ENCODE data around the gene USP49. TPM values are rescaled to one million over a fixed set of nuclear protein-coding genes. Genes with fewer than 3 reads are reported as not detected.

USP49 gene
- total RNA-seq, 4 donors from 2014 or later, result 2.9 to 17.1 (median 4.1) TPM

DNA sequence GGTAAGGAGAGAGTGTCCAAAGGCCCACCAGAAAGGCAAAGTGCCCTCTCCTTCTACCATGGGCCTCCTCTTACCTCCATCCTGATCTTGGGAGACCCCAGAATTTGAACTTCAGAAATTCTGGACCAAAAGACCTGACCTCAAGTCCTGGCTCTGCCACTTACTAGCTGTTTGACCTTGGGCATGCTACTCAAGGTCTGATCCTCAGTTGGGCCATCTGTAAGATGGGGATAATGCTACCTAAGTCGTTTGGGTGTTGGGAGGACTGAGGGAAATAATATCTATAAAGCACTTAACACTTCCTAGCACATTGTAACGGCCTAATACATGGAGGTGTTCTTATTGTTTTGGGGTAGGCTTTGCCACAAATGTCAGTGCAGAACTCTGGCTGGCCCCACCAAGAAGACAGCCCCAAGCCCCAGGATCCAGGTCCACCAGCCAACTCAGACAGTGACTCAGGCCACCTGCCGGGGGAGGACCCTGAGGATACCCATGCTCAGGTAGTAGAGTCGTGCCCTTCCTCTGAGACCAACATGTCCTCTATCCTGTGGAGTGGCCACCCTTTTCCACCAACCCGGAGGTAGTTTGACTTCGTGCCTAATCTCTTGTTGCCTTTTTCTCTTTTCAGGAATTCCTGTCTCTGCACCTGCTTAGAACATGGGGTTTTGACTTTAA is 111.9 kb downstream of the USP49 start:
- H3K27me3 ChIP-seq, result no peaks in the 10 kb centered on the region
- no peaks in the 10 kb centered on the region for H3K9me3 ChIP-seq
- H3K36me3 ChIP-seq, result no peaks in the 10 kb centered on the region
- WGBS, result 89% methylated on average over 6 of the region's 6 CpGs
- peaks cover 57% of the 10 kb centered on the region for H3K4me1 ChIP-seq
- H3K27ac ChIP-seq, result no peak overlapping the region
- TF ChIP-seq POLR2AphosphoS5 (IDR thresholded peaks at IDR 0.05) (no peak), EP300 (IDR thresholded peaks at IDR 0.05) (no peak), POLR2A (IDR thresholded peaks at IDR 0.05) (no peak)
- TF ChIP-seq, protein P1, sequence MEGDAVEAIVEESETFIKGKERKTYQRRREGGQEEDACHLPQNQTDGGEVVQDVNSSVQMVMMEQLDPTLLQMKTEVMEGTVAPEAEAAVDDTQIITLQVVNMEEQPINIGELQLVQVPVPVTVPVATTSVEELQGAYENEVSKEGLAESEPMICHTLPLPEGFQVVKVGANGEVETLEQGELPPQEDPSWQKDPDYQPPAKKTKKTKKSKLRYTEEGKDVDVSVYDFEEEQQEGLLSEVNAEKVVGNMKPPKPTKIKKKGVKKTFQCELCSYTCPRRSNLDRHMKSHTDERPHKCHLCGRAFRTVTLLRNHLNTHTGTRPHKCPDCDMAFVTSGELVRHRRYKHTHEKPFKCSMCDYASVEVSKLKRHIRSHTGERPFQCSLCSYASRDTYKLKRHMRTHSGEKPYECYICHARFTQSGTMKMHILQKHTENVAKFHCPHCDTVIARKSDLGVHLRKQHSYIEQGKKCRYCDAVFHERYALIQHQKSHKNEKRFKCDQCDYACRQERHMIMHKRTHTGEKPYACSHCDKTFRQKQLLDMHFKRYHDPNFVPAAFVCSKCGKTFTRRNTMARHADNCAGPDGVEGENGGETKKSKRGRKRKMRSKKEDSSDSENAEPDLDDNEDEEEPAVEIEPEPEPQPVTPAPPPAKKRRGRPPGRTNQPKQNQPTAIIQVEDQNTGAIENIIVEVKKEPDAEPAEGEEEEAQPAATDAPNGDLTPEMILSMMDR (IDR thresholded peaks at IDR 0.05), result no peak
- peak in 1 of 2 donors; percentile 38 for DNase-seq (ENCODE audit: low spot score in 2 of 2)
- H3K4me3 ChIP-seq, result no peak overlapping the region

GRCh38 chr6:41781366-41781730 is 113.8 kb downstream of the USP49 start:
- Histone ChIP-seq H3K4me1 (peaks cover 57% of the 10 kb centered on the region), H3K4me3 (peak overlapping the region; percentile 89), H3K27ac (peak overlapping the region; percentile 74), H3K27me3 (no peaks in the 10 kb centered on the region), H3K9me3 (no peaks in the 10 kb centered on the region), H3K36me3 (peaks cover 4% of the 10 kb centered on the region)
- TF ChIP-seq POLR2AphosphoS5 (IDR thresholded peaks at IDR 0.05) (no peak), EP300 (IDR thresholded peaks at IDR 0.05) (no peak)
- TF ChIP-seq, protein P1 (IDR thresholded peaks at IDR 0.05), result no peak
- DNase-seq (ENCODE audit: low spot score in 2 of 2), result no peak
- 24% methylated on average over 3 of the region's 3 CpGs for WGBS

DNA sequence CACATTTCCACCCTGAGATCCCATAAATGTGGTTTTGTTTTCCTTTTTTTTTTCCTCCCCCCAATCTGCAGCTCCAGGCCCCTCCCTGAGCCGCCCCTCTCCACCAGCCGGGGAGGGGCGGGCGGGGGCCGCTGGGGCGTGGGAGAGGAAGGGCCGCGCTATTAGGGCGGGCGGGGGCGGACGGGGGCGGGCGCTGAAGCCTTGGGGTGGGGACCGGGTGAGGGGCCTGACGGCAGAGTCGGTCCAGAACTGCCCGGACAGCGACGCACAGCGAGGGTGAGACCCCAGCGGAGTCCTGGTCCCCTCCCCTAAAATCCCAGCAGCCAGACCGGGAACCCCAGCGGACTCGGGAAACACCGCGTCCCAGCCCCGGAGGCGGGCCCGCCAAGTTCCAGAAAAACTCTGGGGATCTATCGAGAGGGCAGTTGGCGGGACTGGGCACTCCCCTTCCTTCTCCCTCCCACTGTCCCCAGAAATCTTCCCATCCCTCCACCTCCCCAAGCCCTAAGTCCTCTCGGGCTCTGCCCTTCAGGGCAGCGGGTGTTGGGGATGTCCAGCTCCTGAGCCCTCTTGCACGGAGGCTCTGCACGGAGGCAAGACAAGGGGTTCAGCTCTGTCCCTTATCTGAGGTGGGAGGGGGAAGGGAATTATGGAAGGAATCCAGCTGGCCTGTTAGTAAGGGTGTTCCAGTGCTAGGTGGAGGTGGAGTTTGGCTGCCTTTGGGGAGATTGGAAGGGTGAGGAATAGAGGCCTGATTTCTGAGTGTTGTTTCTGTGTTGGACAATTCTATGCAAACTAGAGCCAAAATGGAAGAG is 114.4 kb downstream of the USP49 start, which contains the start of gene PRICKLE4:
TSS of gene PRICKLE4 (plus strand) at position 232 of the 815 bp plus-strand sequence. CDS start 2,692 bp downstream, outside the sequence.
- peaks cover 52% of the 10 kb centered on the region for H3K4me1 ChIP-seq
- DNase-seq (ENCODE audit: low spot score in 2 of 2), result no peak
- WGBS, result 0% methylated on average over 25 of the region's 36 CpGs

DNA sequence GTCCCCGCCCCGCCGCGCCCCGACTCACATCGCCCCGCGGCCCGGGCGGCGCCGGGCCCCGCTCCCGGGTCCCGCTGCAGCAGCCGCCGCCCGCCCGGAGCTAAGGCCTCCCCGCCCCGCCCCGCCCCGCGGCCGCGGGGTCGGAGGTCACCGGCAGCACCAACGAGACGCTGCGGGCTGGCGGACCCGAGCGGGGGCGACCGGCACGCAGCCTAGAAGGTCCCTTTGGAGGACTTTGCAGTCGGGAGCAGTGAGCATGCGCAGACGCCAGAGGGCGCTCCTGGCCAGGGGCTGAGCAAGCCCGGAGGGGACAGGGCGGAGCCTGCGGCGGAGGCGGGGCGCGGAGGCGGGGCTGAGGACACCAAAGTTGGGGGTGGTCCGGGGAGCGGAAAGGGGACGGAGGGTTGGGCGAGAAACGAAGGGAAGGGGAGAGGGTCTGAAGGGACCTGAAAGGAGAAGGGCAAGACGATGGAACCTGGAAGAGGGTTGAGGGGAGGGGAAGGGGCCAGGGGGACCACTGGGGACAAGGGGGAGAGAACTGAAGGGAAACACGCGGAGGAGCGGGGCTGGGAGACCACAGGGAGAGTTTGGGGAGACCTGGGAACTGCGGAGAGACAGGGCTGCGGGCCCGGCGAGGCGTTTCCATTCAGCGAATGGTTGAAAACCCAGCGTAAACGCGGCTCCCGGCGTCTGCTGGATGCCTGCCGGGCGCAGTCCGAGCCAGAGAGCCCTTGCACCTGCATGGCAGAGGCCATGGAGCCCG is 115.2 kb downstream of the USP49 start, which contains the start of gene FRS3:
TSS of gene FRS3 (minus strand) at position 113 of the 763 bp plus-strand sequence. CDS start 2,913 bp downstream, outside the sequence.
- Histone ChIP-seq H3K9me3 (no peaks in the 10 kb centered on the region), H3K27ac (peak within 1 kb of the TSS; percentile 74), H3K4me1 (peaks cover 44% of the 10 kb centered on the region), H3K4me3 (peak within 1 kb of the TSS; percentile 89), H3K36me3 (peaks cover 15% of the 10 kb centered on the region), H3K27me3 (no peaks in the 10 kb centered on the region)
- peak in 1 of 2 donors; percentile 22 for TF ChIP-seq POLR2A (IDR thresholded peaks at IDR 0.05)
- no peak for TF ChIP-seq EP300 (IDR thresholded peaks at IDR 0.05)
- peak in 2 of 3 donors; percentile 39 to 46 for TF ChIP-seq POLR2AphosphoS5 (IDR thresholded peaks at IDR 0.05)
- TF ChIP-seq, protein P1 (IDR thresholded peaks at IDR 0.05), result peak; percentile 83 to 93
- peak; percentile 99 for DNase-seq (ENCODE audit: low spot score in 2 of 2)
- WGBS, result 2% methylated on average over 36 of the region's 73 CpGs

More for the DNA sequence above, 114.4 kb downstream of the USP49 start, which contains the start of gene PRICKLE4:
- peak within 1 kb of the TSS; percentile 89 for H3K4me3 ChIP-seq
- H3K27me3 ChIP-seq, result no peaks in the 10 kb centered on the region
- no peaks in the 10 kb centered on the region for H3K9me3 ChIP-seq
- peak within 1 kb of the TSS; percentile 74 for H3K27ac ChIP-seq
- TF ChIP-seq, protein P1 (IDR thresholded peaks at IDR 0.05), result no peak
- TF ChIP-seq POLR2AphosphoS5 (IDR thresholded peaks at IDR 0.05), result no peak
- no peak for TF ChIP-seq POLR2A (IDR thresholded peaks at IDR 0.05)
- no peak for TF ChIP-seq EP300 (IDR thresholded peaks at IDR 0.05)
- H3K36me3 ChIP-seq, result peaks cover 7% of the 10 kb centered on the region
